SIG-M5 (cell line): ENCODE results near the gene SLC17A6.

Experiments
- DNase-seq: peaks from one replicate; lab custom pipeline; 2025; lab: John Stamatoyannopoulos, UW

The SLC17A6 gene

DNA sequence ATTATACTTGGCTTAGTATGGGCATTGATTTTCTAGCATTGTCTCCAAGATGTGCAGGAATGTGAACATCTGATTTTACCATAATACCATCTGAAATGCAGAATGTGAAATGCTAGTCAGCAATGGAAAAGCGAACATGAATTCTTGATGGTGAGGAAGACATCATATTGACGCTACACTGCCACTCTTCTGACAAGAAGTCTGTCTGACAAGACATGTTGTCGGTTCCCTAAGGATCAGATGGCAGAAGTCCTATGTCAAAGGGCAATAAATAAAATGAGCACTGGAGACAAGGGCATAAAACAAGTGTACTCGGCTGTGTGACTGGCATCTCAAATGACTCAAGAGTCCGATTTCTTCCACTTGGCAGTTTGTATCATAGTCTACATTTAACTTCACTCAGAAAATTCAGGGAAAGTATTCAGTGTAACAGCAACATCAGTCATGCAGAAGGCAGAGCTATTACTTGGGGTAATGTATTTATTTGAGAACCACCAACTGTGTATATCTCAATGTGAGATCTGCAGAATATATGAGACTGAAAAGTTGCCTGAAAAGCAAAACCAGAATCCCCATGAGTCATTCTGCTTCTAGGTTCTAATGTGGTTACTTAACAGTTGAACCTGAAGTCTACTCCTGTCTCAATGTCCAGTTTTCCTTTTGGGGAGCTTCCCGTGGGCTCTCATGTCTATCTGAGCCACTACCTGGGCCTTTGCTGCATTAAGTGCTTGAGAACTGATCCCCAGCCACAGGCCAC, 51.5 kb downstream of the SLC17A6 start:
- no peak for DNase-seq

- no peak for DNase-seq
Measured at GRCh38 chr11:22390283-22390655, 52.1 kb downstream of the SLC17A6 start.

DNA sequence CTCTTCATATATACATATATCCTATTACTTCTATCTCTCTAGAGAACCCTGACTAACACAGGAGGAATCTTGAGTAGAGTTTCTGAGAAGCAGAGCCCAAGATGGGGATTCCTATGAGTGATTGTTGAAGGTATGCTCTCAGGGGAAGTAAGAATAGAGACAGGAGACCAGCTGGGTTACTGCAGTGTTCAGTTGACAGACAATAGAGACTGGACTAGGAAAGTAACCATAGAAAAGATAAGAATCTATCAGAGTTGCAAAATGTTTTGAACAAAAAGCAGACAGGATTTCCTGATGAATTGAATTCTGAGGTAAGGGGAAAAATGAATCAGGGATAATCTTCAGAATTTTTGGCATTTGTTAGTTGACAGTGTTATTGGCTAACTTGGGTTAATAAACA, 54.4 kb downstream of the SLC17A6 start:
- no peak for DNase-seq

- no peak for DNase-seq
Measured at GRCh38 chr11:22405377-22405776, 67.2 kb downstream of the SLC17A6 start.

GRCh38 chr11:22407267-22407666, 69.1 kb downstream of the SLC17A6 start:
- DNase-seq, result no peak

DNA sequence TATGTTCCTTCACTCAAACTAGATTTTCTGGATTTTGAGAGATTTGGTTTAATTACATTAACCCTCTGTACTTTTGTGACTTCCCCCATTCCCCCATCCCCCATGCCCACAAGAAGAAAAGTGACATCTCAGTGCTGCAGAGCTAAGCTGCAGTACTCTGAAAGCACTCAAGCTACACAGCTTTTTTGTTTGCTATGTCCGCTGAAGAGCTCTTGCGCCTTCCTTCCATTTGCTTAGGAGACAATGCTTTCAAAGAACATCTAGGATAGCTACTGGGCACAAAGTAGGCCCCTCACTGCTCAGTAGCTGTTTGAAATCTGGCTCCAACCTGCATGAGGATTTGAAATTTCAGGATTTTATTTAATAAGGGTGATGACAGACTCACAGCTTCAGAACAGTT, 69.7 kb downstream of the SLC17A6 start:
- DNase-seq, result no peak

GRCh38 chr11:22415476-22415875, 77.3 kb downstream of the SLC17A6 start:
- no peak for DNase-seq

- DNase-seq, result no peak
Measured at GRCh38 chr11:22416462-22416861, 78.3 kb downstream of the SLC17A6 start.

DNA sequence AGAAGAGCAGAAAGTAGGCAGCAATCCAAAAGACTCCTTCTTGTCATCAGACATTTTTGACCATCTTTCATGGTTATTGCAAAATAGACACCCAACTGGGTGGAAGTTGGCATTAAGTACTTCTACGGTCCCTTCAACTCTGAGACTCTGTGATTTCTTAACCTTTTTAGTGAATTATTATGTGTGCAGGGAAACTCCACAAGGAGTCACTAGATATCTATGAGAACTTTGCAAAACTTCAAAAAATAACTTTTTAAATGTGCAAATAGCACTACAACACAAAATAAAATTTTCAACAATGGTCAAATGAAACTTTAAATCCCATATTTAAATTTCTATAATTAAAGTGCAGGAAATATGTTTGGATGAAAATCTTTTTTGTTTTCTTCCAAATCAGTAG, 88.7 kb downstream of the SLC17A6 start:
- DNase-seq, result no peak
